HG02642 (cell line): ENCODE data around the gene LCLAT1.

Experiments used
- ATAC-seq: cut with Tn5 transposase; IDR thresholded peaks from one replicate; pipeline ENCODE4 v1.9.1; 2021; ENCODE audit warnings: mild to moderate bottlenecking; ENCODE audit not compliant: unreplicated experiment, poor library complexity

Gene LCLAT1

GRCh38 chr2:30661173-30662107 lies 214.4 kb downstream of the LCLAT1 start:
- ATAC-seq: no peak

GRCh38 chr2:30662268-30663131 lies 215.5 kb downstream of the LCLAT1 start:
- no peak for ATAC-seq

- ATAC-seq: no peak
Measured at GRCh38 chr2:30663321-30663720, 216.3 kb downstream of the LCLAT1 start.

GRCh38 chr2:30663806-30664205 lies 216.8 kb downstream of the LCLAT1 start:
- ATAC-seq: no peak

- ATAC-seq: no peak
Measured at GRCh38 chr2:30664761-30665358, 217.8 kb downstream of the LCLAT1 start.

- no peak for ATAC-seq
Measured at GRCh38 chr2:30665761-30666265, 218.8 kb downstream of the LCLAT1 start.

- ATAC-seq: no peak
Measured at GRCh38 chr2:30666266-30666874, 219.3 kb downstream of the LCLAT1 start.

- ATAC-seq: no peak
Measured at GRCh38 chr2:30670453-30670852, 223.4 kb downstream of the LCLAT1 start.

- ATAC-seq: no peak
Measured at GRCh38 chr2:30673127-30673526, 226.1 kb downstream of the LCLAT1 start.

GRCh38 chr2:30675758-30676157 lies 228.7 kb downstream of the LCLAT1 start:
- no peak for ATAC-seq

- ATAC-seq: no peak
Measured at GRCh38 chr2:30677231-30677630, 230.2 kb downstream of the LCLAT1 start.

GRCh38 chr2:30677861-30678385 lies 230.9 kb downstream of the LCLAT1 start:
- ATAC-seq: no peak

GRCh38 chr2:30678410-30679137 lies 231.5 kb downstream of the LCLAT1 start:
- ATAC-seq: no peak

- ATAC-seq: no peak
Measured at GRCh38 chr2:30679426-30680088, 232.5 kb downstream of the LCLAT1 start.

- no peak for ATAC-seq
Measured at GRCh38 chr2:30680121-30680520, 233.1 kb downstream of the LCLAT1 start.

GRCh38 chr2:30681022-30681421 lies 234.0 kb downstream of the LCLAT1 start:
- ATAC-seq: no peak

- ATAC-seq: no peak
Measured at GRCh38 chr2:30683236-30683956, 236.3 kb downstream of the LCLAT1 start.

- ATAC-seq: no peak
Measured at GRCh38 chr2:30684026-30684425, 237.0 kb downstream of the LCLAT1 start.
